ENCODE measurements around the gene IFNA16. TPM values are rescaled to one million over a fixed set of nuclear protein-coding genes. Genes with fewer than 3 reads are reported as not detected.
A peak's percentile ranks its signal among the peaks of the same experiment; 100 is the strongest.
"Not testable (repeated sequence)": the region's sequence is repeated elsewhere in the genome, so short reads cannot be mapped to it uniquely, and the experiment has no call there.

IFNA16 gene
- total RNA-seq, 1 donor from 2014 or later: not detected

GRCh38 chr9:21251190-21251589 lies 34.1 kb upstream of the IFNA16 start:
- H3K36me3 Mint-ChIP-seq (ENCODE audit: insufficient read depth): no peaks in the 10 kb centered on the region
- peaks cover 1% of the 10 kb centered on the region for H3K4me1 Mint-ChIP-seq (ENCODE audit: low read depth)
- H3K27me3 Mint-ChIP-seq: peaks cover 54% of the 10 kb centered on the region
- no peak for DNase-seq (ENCODE audit: low spot score, unreplicated experiment)
- H3K9me3 Mint-ChIP-seq (ENCODE audit: low read depth): peaks cover 2% of the 10 kb centered on the region
- no peak for TF ChIP-seq CTCF (IDR thresholded peaks at IDR 0.05; ENCODE audit: unreplicated experiment)
- H3K27ac Mint-ChIP-seq: no peak overlapping the region
- H3K4me3 Mint-ChIP-seq (ENCODE audit: low read depth): no peak overlapping the region

- TF ChIP-seq CTCF (IDR thresholded peaks at IDR 0.05; ENCODE audit: unreplicated experiment): no peak
- Mint-ChIP-seq H3K4me3 (ENCODE audit: low read depth) (no peak overlapping the region), H3K4me1 (ENCODE audit: low read depth) (no peaks in the 10 kb centered on the region), H3K9me3 (ENCODE audit: low read depth) (peaks cover 3% of the 10 kb centered on the region), H3K27me3 (peaks cover 30% of the 10 kb centered on the region), H3K36me3 (ENCODE audit: insufficient read depth) (no peaks in the 10 kb centered on the region), H3K27ac (no peak overlapping the region)
- DNase-seq (ENCODE audit: low spot score, unreplicated experiment): no peak
Measured at GRCh38 chr9:21244836-21245235, 27.7 kb upstream of the IFNA16 start.

DNA sequence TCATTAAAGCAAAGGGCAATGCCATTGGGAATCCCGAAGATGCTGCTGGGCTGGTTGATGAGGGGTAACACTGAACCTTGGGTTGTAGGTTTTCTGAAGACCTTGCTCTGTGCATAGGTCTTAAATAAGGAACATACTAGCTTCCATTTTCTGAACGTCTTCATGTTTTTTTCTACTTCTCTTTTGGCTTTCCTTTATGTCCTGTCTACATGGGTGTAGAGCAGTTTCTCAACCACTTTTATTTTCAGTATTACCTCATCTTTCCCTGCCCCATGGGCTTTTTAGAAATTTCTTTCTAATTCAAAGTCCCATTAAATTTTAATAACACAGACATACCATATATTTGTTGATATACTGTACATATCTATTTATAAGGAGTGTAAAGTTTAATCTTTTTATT lies 22.8 kb upstream of the IFNA16 start, which contains the start of gene IFNA14:
Gene IFNA14, minus strand, starts transcription at position 95 of the 400 bp plus-strand sequence. Its CDS starts 70 bp downstream, at position 25.
- no peak within 1 kb of the TSS for H3K27ac Mint-ChIP-seq
- H3K27me3 Mint-ChIP-seq: peaks cover 56% of the 10 kb centered on the region
- no peak for DNase-seq (ENCODE audit: low spot score, unreplicated experiment)
- no peaks in the 10 kb centered on the region for H3K4me1 Mint-ChIP-seq (ENCODE audit: low read depth)
- H3K9me3 Mint-ChIP-seq (ENCODE audit: low read depth): no peaks in the 10 kb centered on the region
- H3K36me3 Mint-ChIP-seq (ENCODE audit: insufficient read depth): no peaks in the 10 kb centered on the region
- no peak for TF ChIP-seq CTCF (IDR thresholded peaks at IDR 0.05; ENCODE audit: unreplicated experiment)
- no peak within 1 kb of the TSS for H3K4me3 Mint-ChIP-seq (ENCODE audit: low read depth)

GRCh38 chr9:21236360-21236714 lies 19.2 kb upstream of the IFNA16 start:
- H3K4me3 Mint-ChIP-seq (ENCODE audit: low read depth); H3K36me3 Mint-ChIP-seq (ENCODE audit: insufficient read depth); H3K9me3 Mint-ChIP-seq (ENCODE audit: low read depth); DNase-seq (ENCODE audit: low spot score, unreplicated experiment); H3K27ac Mint-ChIP-seq; H3K4me1 Mint-ChIP-seq (ENCODE audit: low read depth): not testable (repeated sequence)
- peaks cover 38% of the 10 kb centered on the region for H3K27me3 Mint-ChIP-seq

DNA sequence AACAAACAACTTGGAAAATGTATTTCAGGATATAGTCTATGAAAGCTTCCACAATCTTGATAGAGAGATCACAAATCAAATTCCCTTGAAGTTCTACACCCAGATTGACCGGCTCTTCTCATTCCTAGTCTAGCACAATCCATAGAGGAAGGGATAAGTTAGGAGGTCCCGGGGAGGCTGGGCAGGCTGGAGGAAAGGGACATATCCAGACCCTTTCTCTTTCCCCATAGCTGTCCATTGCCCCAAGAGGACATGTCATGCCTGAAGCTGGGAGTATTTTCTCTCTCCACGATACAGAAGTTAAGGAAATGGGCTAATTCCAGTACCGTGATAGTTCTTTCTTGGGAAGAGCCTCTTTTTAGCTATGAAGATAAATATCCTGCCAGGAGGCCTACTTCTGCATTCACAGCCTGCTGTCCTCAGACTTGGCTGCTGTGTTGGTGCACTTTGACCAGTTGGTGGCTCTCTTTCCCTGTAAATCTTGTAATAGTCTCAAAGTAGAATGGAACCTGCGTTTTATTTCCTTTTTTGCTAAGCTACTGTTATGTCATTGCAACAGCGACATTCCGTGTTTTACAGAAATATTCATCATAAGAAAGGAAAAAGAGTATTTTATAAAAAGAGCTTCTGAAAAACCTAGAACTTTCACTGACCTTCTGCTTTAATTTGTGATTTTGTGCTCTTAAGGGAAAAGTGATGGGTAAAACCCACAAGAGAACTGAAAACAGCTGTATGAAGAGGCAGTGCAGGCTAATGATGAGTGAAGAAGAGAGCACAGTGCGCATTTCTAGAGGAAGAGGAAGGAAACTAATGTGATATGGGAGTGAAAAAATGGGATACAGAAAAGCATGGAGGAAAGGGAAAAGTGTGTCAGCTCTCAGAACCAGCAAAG lies 18.6 kb upstream of the IFNA16 start:
- not testable (repeated sequence) for H3K27ac Mint-ChIP-seq; H3K9me3 Mint-ChIP-seq (ENCODE audit: low read depth); H3K36me3 Mint-ChIP-seq (ENCODE audit: insufficient read depth); DNase-seq (ENCODE audit: low spot score, unreplicated experiment); H3K4me1 Mint-ChIP-seq (ENCODE audit: low read depth); H3K4me3 Mint-ChIP-seq (ENCODE audit: low read depth)
- H3K27me3 Mint-ChIP-seq: peaks cover 42% of the 10 kb centered on the region
- peak; percentile 63 for TF ChIP-seq CTCF (IDR thresholded peaks at IDR 0.05; ENCODE audit: unreplicated experiment)
